Right renal pelvis (tissue), 4 donors: ENCODE data around the gene OR5AN1. TPM values are rescaled to one million over a fixed set of nuclear protein-coding genes. Genes with fewer than 3 reads are reported as not detected.
"Not testable (repeated sequence)": the region's sequence is repeated elsewhere in the genome, so short reads cannot be mapped to it uniquely, and the experiment has no call there.

Experiments used
- DNase-seq, 4 donors: peaks; one replicate each; pipeline ENCODE4 v3.0.0-alpha.2; 2013; ENCODE audit warnings: low read depth in 4 of 4, low spot score in 3 of 4, missing footprints in 1 of 4
- polyA plus RNA-seq, 4 donors: library from polyadenylated mRNA; unstranded; fragments of 120-200 nt; gene quantifications; one replicate each; pipeline ENCODE4 v1.2.1, GENCODE V29; 2013; ENCODE audit not compliant: insufficient read length in 4 of 4

Gene OR5AN1, protein sequence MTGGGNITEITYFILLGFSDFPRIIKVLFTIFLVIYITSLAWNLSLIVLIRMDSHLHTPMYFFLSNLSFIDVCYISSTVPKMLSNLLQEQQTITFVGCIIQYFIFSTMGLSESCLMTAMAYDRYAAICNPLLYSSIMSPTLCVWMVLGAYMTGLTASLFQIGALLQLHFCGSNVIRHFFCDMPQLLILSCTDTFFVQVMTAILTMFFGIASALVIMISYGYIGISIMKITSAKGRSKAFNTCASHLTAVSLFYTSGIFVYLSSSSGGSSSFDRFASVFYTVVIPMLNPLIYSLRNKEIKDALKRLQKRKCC
- not detected for polyA plus RNA-seq

DNA sequence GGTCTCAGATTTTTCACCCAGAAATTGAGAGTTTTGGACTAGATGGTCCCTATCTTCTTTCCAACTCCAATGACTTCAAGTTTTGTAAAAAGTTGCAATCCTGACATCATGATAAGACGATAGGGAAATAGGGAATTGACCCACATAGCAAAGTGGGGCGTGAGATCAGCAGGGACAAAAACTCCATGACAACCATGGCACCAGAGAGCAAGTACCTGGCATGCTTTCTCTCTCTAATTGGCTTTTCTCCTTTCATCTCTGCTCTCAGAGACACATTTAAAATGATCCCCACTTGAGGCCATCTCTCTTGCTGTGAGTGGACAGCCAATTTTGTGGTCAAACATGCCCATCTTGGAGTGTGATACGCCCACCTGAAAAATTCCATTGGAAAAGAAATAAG lies at the start of gene OR5AN1:
Gene OR5AN1, plus strand, starts transcription at position 301 of the 400 bp plus-strand sequence. CDS start 5,564 bp downstream, outside the sequence.
- no peak for DNase-seq

DNA sequence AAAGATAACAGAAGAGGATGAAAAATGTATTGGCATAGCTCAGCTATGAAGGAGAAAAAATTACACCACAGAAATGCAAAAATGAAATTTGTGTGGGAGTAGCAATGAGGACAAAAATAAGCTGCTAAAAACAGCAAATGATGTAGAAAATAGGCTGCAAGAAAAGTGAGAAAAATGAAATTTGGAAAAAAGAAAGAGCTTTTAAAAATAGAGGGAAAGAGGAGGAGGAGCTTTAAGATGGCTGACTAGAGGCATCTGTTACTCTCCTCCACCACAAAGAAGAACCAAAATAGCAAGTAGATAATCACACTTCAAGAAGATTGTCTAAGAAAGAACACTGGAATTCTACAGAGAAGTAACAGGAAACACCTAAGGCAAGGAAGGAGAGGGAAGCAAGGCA lies 23.7 kb upstream of the OR5AN1 start:
- DNase-seq: no peak

DNA sequence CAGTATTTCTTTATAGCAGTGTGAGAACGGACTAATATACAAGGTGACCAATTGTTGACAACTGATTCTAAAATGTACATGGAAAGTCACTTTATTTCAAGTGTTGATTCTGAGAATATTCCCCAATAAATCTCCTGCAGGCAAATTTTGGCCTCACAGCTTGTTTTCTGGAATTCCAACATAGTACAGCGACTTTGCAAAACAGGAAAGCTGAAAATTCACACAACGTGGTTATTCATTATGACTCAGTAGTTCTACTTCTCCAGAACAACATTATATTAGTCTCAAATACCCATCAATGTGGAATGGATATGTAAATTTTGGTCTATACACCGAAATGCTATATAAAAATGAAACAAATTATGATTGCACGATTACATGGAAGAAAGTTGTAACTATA lies 22.5 kb upstream of the OR5AN1 start:
- no peak for DNase-seq

DNA sequence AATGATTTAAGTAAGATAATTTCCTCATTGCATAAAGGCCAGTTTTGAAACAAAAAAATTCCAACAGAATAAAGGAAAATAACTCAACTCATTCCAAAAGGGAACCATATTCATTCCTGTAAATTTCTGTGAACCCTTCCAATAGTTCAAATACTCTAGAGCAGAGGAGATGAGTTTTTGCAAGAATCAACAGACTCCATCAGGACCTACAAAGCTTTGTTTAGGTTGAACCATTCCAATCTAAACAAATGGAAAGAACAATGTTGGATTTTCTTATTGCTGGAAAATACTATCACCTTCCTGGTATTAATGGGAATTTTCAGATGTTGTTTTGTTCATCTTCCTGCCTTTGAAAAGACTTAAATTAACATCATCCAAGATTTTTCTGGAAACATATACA lies 21.8 kb upstream of the OR5AN1 start:
- no peak for DNase-seq

DNA sequence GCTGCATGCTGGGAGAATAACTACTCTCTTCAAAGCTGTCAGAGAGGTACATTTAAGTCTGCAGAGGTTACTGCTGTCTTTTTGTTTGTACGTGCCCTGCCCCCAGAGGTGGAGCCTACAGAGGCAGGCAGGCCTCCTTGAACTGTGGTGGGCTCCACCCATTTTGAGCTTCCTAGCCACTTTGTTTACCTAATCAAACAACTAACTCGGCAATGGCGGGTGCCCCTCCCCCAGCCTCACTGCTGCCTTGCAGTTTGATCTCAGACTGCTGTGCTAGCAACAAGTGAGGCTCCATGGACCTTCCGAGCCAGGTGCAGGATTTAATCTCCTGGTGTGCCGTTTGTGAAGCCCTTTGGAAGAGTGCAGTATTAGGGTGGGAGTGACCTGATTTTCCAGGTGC lies 9.0 kb upstream of the OR5AN1 start:
- not testable (repeated sequence) for DNase-seq

DNA sequence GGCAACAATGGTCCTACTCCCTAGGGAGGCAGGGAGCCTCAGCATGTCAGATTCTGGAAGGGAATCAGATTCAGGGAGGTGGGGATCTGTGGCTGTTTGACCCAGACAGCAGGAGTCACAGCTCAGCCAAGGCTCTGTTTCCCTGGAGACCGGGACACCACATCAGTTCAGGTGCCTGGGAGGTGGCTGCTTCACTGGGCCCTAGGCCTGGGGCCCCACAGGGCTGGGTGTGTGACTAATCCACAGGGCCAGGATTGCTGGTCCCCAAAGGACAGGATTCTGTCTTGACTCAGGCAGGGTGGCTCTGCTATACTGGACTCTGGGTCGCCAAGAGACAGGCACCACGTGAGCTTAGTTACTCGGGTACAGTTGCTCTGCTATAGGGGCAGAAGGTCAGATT lies 3.5 kb upstream of the OR5AN1 start:
- no peak for DNase-seq

DNA sequence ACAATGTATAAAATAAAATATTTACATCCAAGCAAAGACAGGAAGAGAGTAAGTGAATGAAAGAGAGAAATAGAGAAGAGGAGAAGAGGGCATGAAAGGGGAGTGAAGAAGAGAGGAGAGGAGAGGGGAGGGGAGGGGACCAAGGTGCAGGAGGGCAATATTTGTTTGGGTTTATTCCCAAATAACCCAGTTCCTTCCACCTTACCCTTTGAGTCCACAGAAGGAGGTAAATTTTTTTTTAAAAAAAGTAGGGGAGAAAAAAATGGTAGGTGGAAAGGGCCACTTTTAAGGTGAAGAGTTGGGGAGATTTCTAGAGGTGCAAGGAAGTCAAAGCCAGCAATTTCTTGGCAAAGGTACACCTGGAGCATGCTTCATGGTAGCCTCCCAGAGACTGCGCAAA lies 2.1 kb upstream of the OR5AN1 start:
- no peak for DNase-seq

DNA sequence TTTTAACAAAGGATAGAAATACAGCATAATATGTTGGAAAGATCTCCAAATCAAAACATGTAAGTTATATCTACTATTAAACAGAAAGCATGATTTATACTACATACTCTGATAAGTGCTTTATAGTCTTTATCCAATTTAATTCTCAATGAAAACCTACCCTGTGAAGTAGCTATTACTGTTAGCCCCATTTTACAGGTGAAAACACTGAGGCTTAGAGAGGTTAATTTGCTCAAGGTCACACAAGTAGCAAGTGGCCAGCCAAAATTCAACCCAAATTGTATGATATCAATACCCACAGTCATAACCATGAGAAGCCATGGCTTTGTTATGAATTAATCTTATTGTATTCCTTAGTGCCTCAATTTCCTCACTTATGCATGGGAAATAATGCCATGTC lies 675 bp upstream of the OR5AN1 start:
- DNase-seq: no peak

DNA sequence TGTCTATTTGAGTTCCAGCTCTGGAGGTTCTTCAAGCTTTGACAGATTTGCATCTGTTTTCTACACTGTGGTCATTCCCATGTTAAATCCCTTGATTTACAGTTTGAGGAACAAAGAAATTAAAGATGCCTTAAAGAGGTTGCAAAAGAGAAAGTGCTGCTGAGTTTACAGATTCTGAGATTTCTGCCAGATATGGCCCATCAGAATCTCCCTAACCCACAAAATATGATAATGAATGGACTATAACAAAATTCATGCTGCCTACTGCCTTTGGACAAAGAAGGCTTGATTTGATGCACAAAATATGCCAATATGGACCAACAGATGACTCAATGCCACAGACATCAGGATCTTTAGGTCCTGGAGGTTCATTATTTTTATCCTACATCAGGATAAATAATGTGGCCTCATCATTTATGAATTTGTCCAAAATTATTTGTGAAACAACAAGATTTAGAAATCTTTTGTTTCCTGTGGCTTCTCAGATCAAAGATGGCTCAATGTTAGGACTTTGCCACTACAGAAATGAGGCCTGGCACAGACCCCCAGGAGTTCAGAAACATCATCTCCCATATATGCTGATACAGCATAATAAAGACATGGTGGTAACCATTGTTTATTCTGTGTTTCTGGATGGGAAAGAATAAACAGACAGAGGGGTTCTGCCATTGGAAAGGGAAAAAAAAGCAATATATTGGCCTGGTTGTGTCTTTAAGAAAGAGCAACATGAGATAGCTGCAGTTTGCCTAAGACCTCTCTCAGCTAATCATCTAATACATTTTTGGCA lies 6.7 kb downstream of the OR5AN1 start:
- DNase-seq: no peak

DNA sequence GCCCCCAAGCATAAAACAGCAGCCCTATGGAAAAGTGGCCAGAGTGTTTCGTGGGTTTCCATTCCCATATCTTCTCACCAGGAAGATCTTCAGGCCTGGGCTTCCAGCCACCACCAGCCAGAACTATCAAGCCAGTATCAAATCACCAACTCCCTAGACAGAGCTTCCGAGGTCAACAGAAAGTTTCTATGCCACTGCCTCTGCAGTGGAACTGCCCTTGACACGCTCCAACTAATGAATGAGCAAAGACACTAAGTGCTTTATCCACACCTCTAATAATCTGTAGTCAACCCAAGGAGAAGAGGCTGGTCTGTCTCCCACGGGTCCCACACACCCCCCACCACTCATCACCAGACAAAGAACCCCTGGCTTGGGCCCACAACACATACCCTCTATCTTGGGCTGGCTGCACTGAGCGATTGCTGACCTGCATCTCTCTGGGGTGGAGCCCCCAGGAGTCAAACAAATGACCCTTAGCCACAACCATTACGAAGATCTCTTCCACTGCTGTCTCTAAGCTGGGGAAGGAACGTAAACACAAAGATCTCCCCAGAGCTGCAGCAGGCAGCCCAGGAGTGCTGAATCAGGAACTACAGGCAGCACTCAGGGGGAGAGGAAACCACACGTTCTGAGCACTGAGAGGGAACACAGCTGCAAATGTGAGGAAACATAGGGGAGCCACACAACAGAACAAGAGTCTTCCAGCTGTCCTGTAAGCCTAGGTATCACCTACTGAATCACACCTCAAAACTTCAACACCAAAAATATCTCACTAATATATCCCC lies 9.7 kb downstream of the OR5AN1 start:
- DNase-seq: no peak

DNA sequence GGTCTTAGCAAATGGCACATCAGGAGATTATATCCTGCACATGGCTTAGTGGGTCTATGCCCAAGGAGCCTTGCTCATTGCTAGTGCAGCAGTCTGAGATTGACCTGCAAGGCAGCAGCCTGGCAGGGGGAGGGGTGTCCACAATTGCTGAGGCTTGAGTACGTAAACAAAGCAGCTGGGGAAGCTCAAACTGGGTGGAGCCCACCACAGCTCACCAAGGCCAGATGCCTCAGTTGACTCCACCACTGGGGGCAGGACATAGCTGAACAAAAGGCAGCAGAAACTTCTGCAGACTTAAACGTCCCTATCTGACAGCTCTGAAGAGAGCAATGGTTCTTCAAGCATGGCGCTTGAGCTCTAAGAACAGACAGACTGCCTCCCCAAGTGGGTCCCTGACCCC lies 13.6 kb downstream of the OR5AN1 start:
- DNase-seq: not testable (repeated sequence)

DNA sequence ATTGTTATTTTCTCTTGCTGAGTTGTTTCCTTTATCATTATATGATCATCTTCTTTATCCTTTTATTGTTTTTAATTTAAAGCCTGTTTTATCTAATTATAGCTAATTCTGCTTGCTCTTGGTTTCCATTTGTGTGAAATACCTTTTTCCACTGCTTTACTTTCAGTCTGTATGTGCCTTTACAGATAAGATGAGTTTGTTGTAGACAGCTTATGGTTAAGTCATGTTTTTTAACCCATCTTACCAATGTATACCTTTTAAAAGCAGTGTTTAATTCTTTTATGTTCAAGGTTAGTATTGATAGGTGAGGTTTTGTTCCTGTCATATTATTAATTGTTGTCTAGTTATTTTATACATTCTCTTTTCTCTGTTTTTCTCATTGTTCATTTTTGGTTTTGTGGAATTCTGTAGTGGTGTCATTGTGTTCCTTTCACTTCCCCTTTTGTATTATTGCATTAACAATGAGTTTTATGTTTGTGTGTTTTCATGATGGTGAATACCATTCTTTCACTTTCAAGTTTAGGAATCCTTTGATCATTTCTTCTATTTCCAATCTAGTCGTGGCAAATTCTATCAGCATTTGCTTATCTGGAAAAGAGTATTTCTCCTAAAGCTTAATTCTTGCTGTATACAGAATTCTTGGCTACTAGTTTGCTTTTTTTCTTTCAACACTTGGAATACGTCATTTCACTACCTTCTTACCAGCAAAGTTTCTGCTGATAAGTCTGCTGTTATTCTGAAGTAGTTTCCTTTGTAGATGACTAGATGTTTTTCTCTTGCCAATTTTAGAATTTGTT lies 21.8 kb downstream of the OR5AN1 start:
- no peak for DNase-seq

DNA sequence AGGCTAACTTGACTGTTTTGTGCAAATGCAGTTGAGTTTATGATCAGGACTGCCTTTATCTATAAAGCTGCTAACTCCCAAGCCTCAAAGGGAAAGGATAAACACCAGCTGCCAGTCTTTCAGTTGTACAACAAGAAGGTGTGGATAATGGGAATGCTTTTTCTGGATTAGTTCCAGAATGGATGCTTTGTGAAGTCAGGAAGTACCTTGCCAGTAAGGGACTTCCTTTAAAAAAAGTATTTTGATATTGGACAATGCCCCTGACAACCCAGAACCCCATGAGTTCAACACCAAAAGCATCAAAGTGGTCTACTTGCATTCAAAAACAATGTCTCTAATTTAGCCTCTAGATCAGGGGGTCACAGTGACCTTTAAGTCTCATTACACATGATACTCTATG lies 35.5 kb downstream of the OR5AN1 start:
- DNase-seq: no peak

DNA sequence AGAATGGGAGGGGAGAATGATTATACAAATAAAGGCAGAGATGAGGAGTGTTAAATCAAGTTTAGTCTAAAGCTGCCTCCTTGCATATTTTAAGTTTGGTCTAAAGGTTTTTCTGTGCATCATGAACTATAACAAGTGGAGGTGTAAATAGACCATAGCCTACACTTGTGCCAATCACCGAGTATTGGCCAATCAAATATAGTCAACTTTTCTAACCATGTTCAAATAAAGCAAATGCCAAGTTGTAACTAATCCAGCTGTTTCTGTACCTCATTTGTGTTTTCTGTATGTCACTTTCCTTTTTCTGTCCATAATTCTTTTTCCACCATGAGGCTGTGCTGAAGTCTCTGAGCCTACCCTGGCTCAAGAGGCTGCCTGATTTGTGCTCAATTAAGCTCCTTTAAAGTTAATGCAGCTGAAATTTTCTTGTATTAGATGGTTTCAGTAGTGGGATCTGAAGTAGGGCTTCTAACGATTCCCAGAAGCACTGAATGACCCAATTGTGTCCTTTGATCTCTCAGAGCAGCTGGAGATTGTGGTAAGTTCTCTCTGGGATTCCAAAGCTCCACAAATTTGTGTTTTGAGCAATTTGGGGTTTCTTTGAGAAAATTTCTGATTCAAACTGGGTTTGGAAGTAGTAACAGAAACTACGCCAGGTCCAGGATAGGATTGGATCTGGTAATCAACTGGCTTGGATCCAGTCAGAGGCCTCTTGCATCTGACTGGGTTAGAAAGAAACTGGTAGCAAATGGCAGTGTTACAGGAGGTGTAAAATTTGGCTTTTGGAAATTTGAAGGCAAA lies 42.0 kb downstream of the OR5AN1 start:
- no peak for DNase-seq

DNA sequence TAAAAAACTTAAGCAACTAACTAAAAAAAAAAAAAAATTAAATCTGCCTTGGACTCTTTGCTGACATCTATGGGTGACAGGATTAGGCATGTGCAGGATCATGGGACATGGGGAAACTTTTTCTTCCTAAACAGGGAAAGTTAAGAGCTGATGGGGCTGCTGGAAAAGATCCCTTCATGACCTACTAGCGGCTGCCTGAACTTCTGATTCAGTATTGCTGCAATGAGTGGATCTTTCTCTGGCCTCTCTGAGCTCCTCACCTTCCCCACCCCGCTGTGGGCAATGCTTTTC lies 42.5 kb downstream of the OR5AN1 start:
- no peak for DNase-seq

DNA sequence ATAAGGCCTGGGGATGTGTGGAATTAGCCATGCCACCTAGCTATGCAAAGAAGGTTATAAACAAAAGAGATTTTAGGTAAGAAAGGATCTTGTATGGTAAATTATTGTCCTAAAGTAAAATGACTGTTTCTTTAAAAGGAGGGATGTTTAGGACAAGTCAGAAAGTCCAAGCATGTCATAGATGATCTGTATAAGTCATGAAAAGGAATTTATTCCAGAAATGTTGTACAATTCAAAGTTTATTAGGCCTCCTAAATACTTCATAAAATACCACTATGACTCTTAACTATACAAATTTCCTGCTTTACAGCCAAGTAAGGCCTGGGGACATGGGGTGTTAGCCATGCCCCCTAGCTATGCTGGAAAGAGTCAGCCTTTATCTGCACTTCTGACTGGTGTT lies 44.9 kb downstream of the OR5AN1 start:
- no peak for DNase-seq

DNA sequence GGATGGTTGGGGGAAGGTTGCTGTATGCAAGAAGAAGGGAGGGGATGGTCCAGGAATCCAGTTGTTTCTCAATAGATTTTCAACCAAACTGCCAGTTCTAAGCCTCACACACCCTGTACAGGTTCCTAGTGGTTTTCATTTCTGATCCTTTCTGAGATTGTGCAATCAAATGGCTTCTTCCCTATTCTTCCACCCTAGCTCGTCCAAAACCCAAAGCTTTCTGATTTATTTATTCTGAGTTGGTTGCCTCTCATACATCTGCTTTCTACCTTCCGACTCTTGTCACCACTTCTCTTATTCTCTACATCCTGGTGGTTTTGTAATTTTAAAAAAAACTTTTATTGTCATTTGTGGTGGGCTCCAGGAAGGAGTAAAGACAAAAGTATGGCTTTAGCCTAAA lies 55.0 kb downstream of the OR5AN1 start:
- DNase-seq: no peak

DNA sequence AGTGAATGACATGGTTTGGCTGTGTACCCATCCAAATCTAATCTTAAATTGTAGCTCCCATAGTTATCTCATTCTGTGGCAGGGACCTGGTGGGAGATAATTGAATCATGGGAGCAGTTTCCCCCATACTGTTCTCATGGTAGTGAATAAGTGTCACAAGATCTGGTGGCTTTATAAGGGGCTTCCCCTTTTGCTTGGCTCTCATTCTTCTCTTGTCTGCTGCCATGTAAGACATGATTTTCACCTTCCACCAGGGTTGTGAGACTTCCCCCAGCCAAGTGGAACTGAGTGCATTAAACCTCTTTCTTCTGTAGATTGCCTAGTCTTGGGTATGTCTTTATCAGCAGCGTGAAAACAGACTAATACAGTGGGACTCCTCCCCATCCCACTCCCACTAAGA lies 56.4 kb downstream of the OR5AN1 start:
- no peak for DNase-seq

DNA sequence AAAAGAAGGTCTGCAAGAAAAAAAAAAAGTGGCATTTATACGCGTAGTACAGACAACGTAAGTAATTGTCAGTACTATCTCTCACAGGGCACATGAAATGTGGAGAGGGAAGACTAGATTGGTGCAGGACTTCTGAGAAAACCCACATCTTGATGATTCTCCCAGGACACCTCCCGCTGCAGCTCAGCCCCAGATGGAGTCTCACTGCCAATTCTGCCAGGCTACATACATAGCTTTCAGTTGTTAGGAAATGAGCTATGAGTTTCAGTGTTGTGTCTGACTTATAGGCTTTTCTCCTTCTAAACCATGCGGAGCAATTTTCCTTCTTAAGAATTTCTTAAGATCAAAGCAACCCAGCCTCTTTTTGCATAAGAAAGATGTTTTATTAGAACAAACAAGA lies 57.9 kb downstream of the OR5AN1 start:
- DNase-seq: no peak

DNA sequence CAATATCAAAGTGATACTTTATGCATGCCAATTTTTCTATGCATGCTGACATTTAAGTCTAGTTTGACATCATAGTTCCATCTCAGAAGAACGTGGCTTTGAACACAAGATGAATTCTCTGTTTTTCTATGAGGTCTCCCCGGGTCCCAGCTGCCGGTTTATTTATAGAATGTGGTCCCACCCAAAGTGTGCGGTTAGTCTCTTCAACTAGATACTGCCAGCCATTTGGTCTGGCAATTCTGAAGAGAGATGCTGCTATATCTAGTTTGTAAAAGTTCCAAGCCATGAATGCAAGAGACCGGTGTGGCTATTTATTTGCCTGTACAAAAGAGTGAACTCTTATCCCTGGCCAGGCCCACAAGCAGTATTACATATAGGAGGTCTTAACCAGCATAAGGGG lies 58.3 kb downstream of the OR5AN1 start:
- no peak for DNase-seq
